GM10266 (cell line): ENCODE measurements around the gene C4orf51.

Source experiments
- DNase-seq: peaks from one replicate; pipeline ENCODE4 v3.0.0; 2012; ENCODE audit errors: extremely low spot score
- CTCF ChIP-seq: IDR thresholded peaks from 2 replicates; pipeline ENCODE4 v1.5.1; 2012; ENCODE audit warnings: mild to moderate bottlenecking, low read depth; ENCODE audit not compliant: control insufficient read depth, insufficient read depth; ENCODE audit errors: missing control alignments

C4orf51 gene

GRCh38 chr4:145776208-145776607 is 96.3 kb downstream of the C4orf51 start:
- TF ChIP-seq CTCF = no peak
- no peak for DNase-seq

GRCh38 chr4:145779319-145779801 is 99.4 kb downstream of the C4orf51 start:
- DNase-seq = no peak
- no peak for TF ChIP-seq CTCF

- TF ChIP-seq CTCF = no peak
- no peak for DNase-seq
Observed at GRCh38 chr4:145781351-145781750, 101.4 kb downstream of the C4orf51 start.
